ENCODE measurements around the gene AFF2.

DNA sequence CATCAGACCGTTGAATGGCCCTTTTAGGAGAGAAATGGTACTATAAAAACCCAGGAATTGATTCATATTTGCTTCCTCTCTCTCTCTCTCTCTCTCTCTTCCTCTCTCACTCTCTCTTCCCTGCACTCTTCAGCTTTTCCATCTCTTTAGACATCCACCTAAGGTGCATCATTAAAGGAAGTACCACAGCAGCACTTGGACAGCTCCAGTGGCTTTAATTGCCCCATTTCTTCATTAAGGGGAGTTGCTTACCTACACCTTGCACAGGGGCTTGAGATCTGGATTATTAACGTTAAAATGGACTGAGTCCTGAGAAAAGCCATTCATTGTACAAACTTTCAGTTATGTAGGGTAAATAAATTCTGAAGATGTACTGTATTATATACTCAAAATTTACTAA is 323.6 kb downstream of the AFF2 start:
- TF ChIP-seq, protein P1, sequence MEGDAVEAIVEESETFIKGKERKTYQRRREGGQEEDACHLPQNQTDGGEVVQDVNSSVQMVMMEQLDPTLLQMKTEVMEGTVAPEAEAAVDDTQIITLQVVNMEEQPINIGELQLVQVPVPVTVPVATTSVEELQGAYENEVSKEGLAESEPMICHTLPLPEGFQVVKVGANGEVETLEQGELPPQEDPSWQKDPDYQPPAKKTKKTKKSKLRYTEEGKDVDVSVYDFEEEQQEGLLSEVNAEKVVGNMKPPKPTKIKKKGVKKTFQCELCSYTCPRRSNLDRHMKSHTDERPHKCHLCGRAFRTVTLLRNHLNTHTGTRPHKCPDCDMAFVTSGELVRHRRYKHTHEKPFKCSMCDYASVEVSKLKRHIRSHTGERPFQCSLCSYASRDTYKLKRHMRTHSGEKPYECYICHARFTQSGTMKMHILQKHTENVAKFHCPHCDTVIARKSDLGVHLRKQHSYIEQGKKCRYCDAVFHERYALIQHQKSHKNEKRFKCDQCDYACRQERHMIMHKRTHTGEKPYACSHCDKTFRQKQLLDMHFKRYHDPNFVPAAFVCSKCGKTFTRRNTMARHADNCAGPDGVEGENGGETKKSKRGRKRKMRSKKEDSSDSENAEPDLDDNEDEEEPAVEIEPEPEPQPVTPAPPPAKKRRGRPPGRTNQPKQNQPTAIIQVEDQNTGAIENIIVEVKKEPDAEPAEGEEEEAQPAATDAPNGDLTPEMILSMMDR (IDR thresholded peaks at IDR 0.05): no peak
- TF ChIP-seq POLR2AphosphoS5 (IDR thresholded peaks at IDR 0.05; ENCODE audit: insufficient read depth in 1 of 2, low read depth in 1 of 2) (no peak), POLR2A (IDR thresholded peaks at IDR 0.05) (no peak)
